Liver (tissue), 9 donors: Measurements from ENCODE around the gene MIEF1. TPM values are rescaled to one million over a fixed set of nuclear protein-coding genes. Genes with fewer than 3 reads are reported as not detected.

Source experiments
- DNase-seq: peaks from one replicate; pipeline ENCODE4 v3.0.0-alpha.2; 2017; ENCODE audit warnings: low spot score
- H3K27ac ChIP-seq, 2 donors: one replicate each; pipeline ENCODE4 v1.7.0; 2013; ENCODE audit warnings: inconsistent platforms in 2 of 2, low read length in 2 of 2, control low read depth in 1 of 2, low read depth in 1 of 2, mild to moderate bottlenecking in 1 of 2
- H3K27me3 ChIP-seq, 4 donors: one replicate each; pipeline versions ENCODE4 v1.6.1 to v1.7.0; 2013; ENCODE audit warnings: low read length in 3 of 4, inconsistent platforms in 1 of 4, mild to moderate bottlenecking in 1 of 4, moderate library complexity in 1 of 4; ENCODE audit not compliant: control insufficient read depth in 4 of 4, insufficient read depth in 4 of 4
- H3K36me3 ChIP-seq, 4 donors: one replicate each; pipeline versions ENCODE4 v1.6.1 to v1.7.0; 2013; ENCODE audit warnings: low read length in 3 of 4, mild to moderate bottlenecking in 3 of 4, low read depth in 1 of 4, moderate library complexity in 1 of 4; ENCODE audit not compliant: control insufficient read depth in 4 of 4, insufficient read depth in 3 of 4
- H3K4me1 ChIP-seq, 4 donors: one replicate each; pipeline versions ENCODE4 v1.6.1 to v1.7.0; 2013; ENCODE audit warnings: low read length in 3 of 4, mild to moderate bottlenecking in 3 of 4, moderate library complexity in 1 of 4; ENCODE audit not compliant: control insufficient read depth in 4 of 4, insufficient read depth in 4 of 4
- H3K4me3 ChIP-seq, 3 donors: one replicate each; pipeline versions ENCODE4 v1.6.1 to v1.7.0; 2013; ENCODE audit warnings: low read length in 3 of 3, control low read depth in 1 of 3, low read depth in 1 of 3, mild to moderate bottlenecking in 1 of 3
- H3K9ac ChIP-seq, 2 donors: one replicate each; pipeline ENCODE4 v1.7.0; 2013; ENCODE audit warnings: low read length in 2 of 2, mild to moderate bottlenecking in 2 of 2, moderate library complexity in 2 of 2, control low read depth in 1 of 2, low read depth in 1 of 2
- H3K9me3 ChIP-seq, 4 donors: one replicate each; pipeline versions ENCODE4 v1.6.1 to v1.7.0; 2013; ENCODE audit warnings: low read length in 3 of 4; ENCODE audit not compliant: control insufficient read depth in 4 of 4
- EGR1 ChIP-seq, 2 donors: IDR thresholded peaks; 2 replicates each; pipeline ENCODE4 v1.6.1; 2016 to 2018; ENCODE audit warnings: antibody characterized with exemption in 2 of 2, low read depth in 2 of 2
- FOXA1 ChIP-seq: IDR thresholded peaks from 2 replicates; pipeline ENCODE4 v1.6.1; 2016; ENCODE audit warnings: antibody characterized with exemption
- FOXA2 ChIP-seq: IDR thresholded peaks from 2 replicates; pipeline ENCODE4 v1.6.1; 2016; ENCODE audit warnings: antibody characterized with exemption
- GABPA ChIP-seq, 2 donors: IDR thresholded peaks in 1 of 2; conservative IDR thresholded peaks in 1 of 2; 2 replicates each; pipeline ENCODE4 v1.6.1; 2016; ENCODE audit warnings: antibody characterized with exemption in 2 of 2, mild to moderate bottlenecking in 1 of 2, moderate library complexity in 1 of 2
- HNF4A ChIP-seq, 2 donors: conservative IDR thresholded peaks; 2 replicates each; pipeline ENCODE4 v1.6.1; 2016; ENCODE audit warnings: antibody characterized with exemption in 2 of 2, mild to moderate bottlenecking in 2 of 2
- HNF4G ChIP-seq: IDR thresholded peaks from 2 replicates; pipeline ENCODE4 v1.6.1; 2016; ENCODE audit warnings: antibody characterized with exemption
- JUND ChIP-seq, 2 donors: IDR thresholded peaks; 2 replicates each; pipeline ENCODE4 v1.6.1; 2016; ENCODE audit warnings: antibody characterized with exemption in 2 of 2
- NR2F2 ChIP-seq: IDR thresholded peaks from 2 replicates; pipeline ENCODE4 v1.6.1; 2016; ENCODE audit warnings: antibody characterized with exemption
- RAD21 ChIP-seq, 2 donors: IDR thresholded peaks; 2 replicates each; pipeline ENCODE4 v1.6.1; 2016; ENCODE audit warnings: antibody characterized with exemption in 2 of 2, mild to moderate bottlenecking in 2 of 2
- RXRA ChIP-seq, 2 donors: IDR thresholded peaks; 2 replicates each; pipeline ENCODE4 v1.6.1; 2017 to 2018; ENCODE audit warnings: antibody characterized with exemption in 2 of 2, mild to moderate bottlenecking in 1 of 2
- SP1 ChIP-seq: IDR thresholded peaks from 2 replicates; pipeline ENCODE4 v1.6.1; 2018; ENCODE audit warnings: antibody characterized with exemption, mild to moderate bottlenecking
- TAF1 ChIP-seq: conservative IDR thresholded peaks from 2 replicates; pipeline ENCODE4 v1.6.1; 2016; ENCODE audit warnings: antibody characterized with exemption, mild to moderate bottlenecking
- YY1 ChIP-seq: IDR thresholded peaks from 2 replicates; pipeline ENCODE4 v1.6.1; 2016; ENCODE audit warnings: antibody characterized with exemption, mild to moderate bottlenecking
- WGBS: extraction: QIAGEN DNeasy Blood & Tissue Kit; methylation state at CpG from one replicate; pipeline ENCODE4 v1.1.7; 2013; 5-methylcytosine and 5-hydroxymethylcytosine counted together
- polyA plus RNA-seq, 2 donors: library from polyadenylated mRNA; stranded (reverse) in 1 of 2; unstranded in 1 of 2; fragments of 200-250 nt in 1 of 2; fragments of >200 nt in 1 of 2; fragmentation: Nextera tagmentation in 1 of 2; extraction: Ambion mirVana in 1 of 2; gene quantifications; one replicate each; pipeline versions ENCODE4 v1.2.1 to v1.2.3, GENCODE V29; 2013 to 2015
- total RNA-seq, 2 donors: library from RNA; depleted of rRNA; stranded (reverse); fragments of >200 nt; gene quantifications; one replicate each; pipeline ENCODE4 v1.2.3, GENCODE V29; 2014
- TF ChIP-seq, protein P1 (sequence below): IDR thresholded peaks from 2 replicates; pipeline ENCODE4 v1.6.1; 2016; ENCODE audit warnings: antibody characterized with exemption, mild to moderate bottlenecking
- TF ChIP-seq, protein P2 (sequence below): fragments of 150-350 bp; IDR thresholded peaks from 2 replicates; pipeline ENCODE4 v1.5.1; 2017; ENCODE audit warnings: improper control_type of control experiment, low read depth, low read length; ENCODE audit not compliant: missing input control
- donor health status: healthy.
- donor health status: healthy.
- donor health status: healthy.
- donor health status: healthy.
- donor health status: healthy.

Gene MIEF1
- total and polyA plus RNA-seq, 4 donors, result 12.9 to 31.1 (median 20.7) TPM

DNA sequence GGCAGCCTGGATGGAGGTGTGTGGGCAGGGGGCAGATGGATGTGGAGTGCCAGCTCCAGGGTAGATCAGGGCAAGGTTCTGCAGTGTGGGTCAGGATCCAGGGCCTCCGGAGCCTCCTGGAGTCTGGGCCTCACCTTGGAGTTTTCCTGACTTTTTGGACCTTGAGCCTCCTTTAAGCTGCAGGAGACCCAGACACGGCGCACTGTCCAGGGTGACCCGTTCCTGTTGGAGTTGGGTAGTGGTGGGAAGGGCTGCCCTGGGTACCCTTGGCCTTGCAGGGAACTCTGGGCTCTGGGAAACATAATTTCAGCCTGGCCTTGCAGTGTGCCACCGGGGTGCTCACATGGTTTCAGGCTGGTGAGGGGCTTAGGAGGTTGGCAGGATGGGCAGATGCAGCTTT is 28.2 kb upstream of the MIEF1 start (continued):
- TF ChIP-seq, protein P1, sequence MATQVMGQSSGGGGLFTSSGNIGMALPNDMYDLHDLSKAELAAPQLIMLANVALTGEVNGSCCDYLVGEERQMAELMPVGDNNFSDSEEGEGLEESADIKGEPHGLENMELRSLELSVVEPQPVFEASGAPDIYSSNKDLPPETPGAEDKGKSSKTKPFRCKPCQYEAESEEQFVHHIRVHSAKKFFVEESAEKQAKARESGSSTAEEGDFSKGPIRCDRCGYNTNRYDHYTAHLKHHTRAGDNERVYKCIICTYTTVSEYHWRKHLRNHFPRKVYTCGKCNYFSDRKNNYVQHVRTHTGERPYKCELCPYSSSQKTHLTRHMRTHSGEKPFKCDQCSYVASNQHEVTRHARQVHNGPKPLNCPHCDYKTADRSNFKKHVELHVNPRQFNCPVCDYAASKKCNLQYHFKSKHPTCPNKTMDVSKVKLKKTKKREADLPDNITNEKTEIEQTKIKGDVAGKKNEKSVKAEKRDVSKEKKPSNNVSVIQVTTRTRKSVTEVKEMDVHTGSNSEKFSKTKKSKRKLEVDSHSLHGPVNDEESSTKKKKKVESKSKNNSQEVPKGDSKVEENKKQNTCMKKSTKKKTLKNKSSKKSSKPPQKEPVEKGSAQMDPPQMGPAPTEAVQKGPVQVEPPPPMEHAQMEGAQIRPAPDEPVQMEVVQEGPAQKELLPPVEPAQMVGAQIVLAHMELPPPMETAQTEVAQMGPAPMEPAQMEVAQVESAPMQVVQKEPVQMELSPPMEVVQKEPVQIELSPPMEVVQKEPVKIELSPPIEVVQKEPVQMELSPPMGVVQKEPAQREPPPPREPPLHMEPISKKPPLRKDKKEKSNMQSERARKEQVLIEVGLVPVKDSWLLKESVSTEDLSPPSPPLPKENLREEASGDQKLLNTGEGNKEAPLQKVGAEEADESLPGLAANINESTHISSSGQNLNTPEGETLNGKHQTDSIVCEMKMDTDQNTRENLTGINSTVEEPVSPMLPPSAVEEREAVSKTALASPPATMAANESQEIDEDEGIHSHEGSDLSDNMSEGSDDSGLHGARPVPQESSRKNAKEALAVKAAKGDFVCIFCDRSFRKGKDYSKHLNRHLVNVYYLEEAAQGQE, result no peak
- no peak for TF ChIP-seq JUND (IDR thresholded peaks at IDR 0.05)
- no peak for TF ChIP-seq HNF4G
- no peak for TF ChIP-seq FOXA2
- no peak for TF ChIP-seq SP1
- TF ChIP-seq RXRA (IDR thresholded peaks at IDR 0.05), result no peak
- no peak for TF ChIP-seq HNF4A (conservative IDR thresholded peaks at IDR 0.05)

DNA sequence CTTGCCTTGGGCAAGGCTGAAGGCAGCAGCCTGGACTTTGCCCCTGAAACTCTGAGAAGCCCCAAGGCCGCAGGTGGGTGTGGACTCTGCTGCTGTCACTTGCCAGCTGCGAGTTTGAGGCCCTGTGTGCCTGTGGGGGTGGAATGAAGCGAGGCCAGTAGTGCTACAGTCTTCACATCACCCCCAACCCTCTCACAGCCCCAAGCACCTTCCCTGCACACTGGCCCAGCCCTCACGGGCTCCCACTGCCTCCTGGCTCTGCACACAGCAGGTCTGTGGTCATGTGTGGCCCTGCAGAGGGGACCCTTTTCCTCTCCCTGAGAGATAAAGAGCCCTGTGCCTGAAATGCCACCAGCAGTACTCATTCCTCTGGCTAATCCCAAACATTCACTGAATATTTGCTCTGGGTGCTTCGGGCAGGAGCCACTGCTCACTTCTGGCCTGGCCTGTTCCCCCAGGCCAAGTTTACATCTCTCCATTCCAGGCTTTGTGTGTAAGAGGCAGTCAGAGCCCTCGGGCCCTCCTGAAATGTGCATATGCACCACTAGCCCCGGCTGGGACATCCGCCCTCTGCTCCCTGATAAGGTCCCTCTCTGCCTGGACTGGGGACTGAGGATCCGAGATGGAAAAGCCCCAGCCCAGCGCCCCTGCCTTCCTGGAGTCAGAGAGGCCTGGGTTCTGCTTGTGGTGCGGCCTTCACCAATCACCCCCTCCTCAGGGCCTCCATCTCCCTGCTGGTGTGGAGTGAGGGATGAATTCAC is 27.6 kb upstream of the MIEF1 start:
- no peaks in the 10 kb centered on the region for H3K9me3 ChIP-seq
- H3K27ac ChIP-seq, result no peak overlapping the region
- H3K4me3 ChIP-seq, result no peak overlapping the region
- TF ChIP-seq TAF1 (no peak), HNF4A (conservative IDR thresholded peaks at IDR 0.05) (no peak), NR2F2 (no peak), RXRA (IDR thresholded peaks at IDR 0.05) (no peak), GABPA (IDR thresholded peaks at IDR 0.05 in 1 of 2, conservative IDR thresholded peaks at IDR 0.05 in 1 of 2) (no peak), YY1 (no peak), RAD21 (IDR thresholded peaks at IDR 0.05) (no peak), FOXA1 (no peak), FOXA2 (no peak), HNF4G (no peak), EGR1 (IDR thresholded peaks at IDR 0.05; ENCODE audit: low read depth in 2 of 2) (no peak)
- TF ChIP-seq, protein P1, result no peak
- TF ChIP-seq, protein P2, sequence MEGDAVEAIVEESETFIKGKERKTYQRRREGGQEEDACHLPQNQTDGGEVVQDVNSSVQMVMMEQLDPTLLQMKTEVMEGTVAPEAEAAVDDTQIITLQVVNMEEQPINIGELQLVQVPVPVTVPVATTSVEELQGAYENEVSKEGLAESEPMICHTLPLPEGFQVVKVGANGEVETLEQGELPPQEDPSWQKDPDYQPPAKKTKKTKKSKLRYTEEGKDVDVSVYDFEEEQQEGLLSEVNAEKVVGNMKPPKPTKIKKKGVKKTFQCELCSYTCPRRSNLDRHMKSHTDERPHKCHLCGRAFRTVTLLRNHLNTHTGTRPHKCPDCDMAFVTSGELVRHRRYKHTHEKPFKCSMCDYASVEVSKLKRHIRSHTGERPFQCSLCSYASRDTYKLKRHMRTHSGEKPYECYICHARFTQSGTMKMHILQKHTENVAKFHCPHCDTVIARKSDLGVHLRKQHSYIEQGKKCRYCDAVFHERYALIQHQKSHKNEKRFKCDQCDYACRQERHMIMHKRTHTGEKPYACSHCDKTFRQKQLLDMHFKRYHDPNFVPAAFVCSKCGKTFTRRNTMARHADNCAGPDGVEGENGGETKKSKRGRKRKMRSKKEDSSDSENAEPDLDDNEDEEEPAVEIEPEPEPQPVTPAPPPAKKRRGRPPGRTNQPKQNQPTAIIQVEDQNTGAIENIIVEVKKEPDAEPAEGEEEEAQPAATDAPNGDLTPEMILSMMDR, result no peak
- 76% methylated on average over 11 of the region's 11 CpGs for WGBS
- peaks cover 0 to 13% (median 7%) of the 10 kb centered on the region in 4 donors for H3K4me1 ChIP-seq
- no peaks in the 10 kb centered on the region for H3K27me3 ChIP-seq
- DNase-seq, result no peak
- no peak overlapping the region for H3K9ac ChIP-seq
- no peaks in the 10 kb centered on the region for H3K36me3 ChIP-seq
